H1 (cell line): Measurements from ENCODE around the gene ETV4. TPM values are rescaled to one million over a fixed set of nuclear protein-coding genes. Genes with fewer than 3 reads are reported as not detected.

Experiments
- CHD2 ChIP-seq: IDR thresholded peaks from 2 replicates; pipeline ENCODE4 v1.6.1; 2012; ENCODE audit warnings: low read length, improper control_type of control experiment
- CHD7 ChIP-seq: fragments of 300-600 bp; sonication (generic); IDR thresholded peaks from 2 replicates; pipeline ENCODE4 v1.7.1; 2012; ENCODE audit warnings: low read length, moderate library complexity, mild to moderate bottlenecking, inconsistent platforms; ENCODE audit not compliant: insufficient replicate concordance
- POU5F1 ChIP-seq: IDR thresholded peaks from 2 replicates; pipeline ENCODE4 v1.6.1; 2011; ENCODE audit warnings: low read depth, mild to moderate bottlenecking, low read length, moderate library complexity
- SIX5 ChIP-seq: IDR thresholded peaks from 2 replicates; pipeline ENCODE4 v1.6.1; 2011; ENCODE audit warnings: mild to moderate bottlenecking, low read depth, low read length
- SP4 ChIP-seq: IDR thresholded peaks from 2 replicates; pipeline ENCODE4 v1.6.1; 2012; ENCODE audit warnings: low read length, inconsistent platforms
- SUZ12 ChIP-seq: fragments of 200-600 bp; sonication (generic); IDR thresholded peaks from 2 replicates; pipeline ENCODE4 v1.6.1; 2012; ENCODE audit warnings: mild to moderate bottlenecking, inconsistent platforms, low read length, moderate library complexity, mixed read lengths
- TAF1 ChIP-seq: IDR thresholded peaks from 2 replicates; pipeline ENCODE4 v1.6.1; 2011; ENCODE audit warnings: mild to moderate bottlenecking, low read depth, low read length
- TAF7 ChIP-seq: optimal IDR thresholded peaks from 2 replicates; pipeline ENCODE3; 2011; ENCODE audit warnings: low read depth, mild to moderate bottlenecking, inconsistent platforms, low read length, moderate library complexity, borderline replicate concordance
- TCF12 ChIP-seq: IDR thresholded peaks from 2 replicates; pipeline ENCODE4 v1.6.1; 2011; ENCODE audit warnings: low read depth, mild to moderate bottlenecking, low read length
- polyA plus RNA-seq, 7 experiments: library from polyadenylated mRNA; depleted of rRNA in 3 of 7; stranded (reverse) in 5 of 7; unstranded in 2 of 7; fragments of >200 nt in 5 of 7; fragments of 200-250 nt in 2 of 7; gene quantifications; 1 replicate in 5 of 7; 2 replicates in 1 of 7; 4 replicates in 1 of 7; pipeline versions ENCODE4 v1.2.1 to v1.2.3, GENCODE V29; 2011 to 2013; ENCODE audit warnings: missing spikeins in 2 of 7, mixed read lengths in 2 of 7
- total RNA-seq: library from RNA; stranded (reverse); fragmentation: NEBNext Ultra II Directional; extraction: Animal tissue kit (Norgen Biotek cat#: 25700); gene quantifications from 2 replicates; pipeline ENCODE4 v1.2.1, GENCODE V29; 2021
- TF ChIP-seq, protein P1 (sequence below): IDR thresholded peaks from 2 replicates; pipeline ENCODE4 v1.6.1; 2012; ENCODE audit warnings: inconsistent platforms

The ETV4 gene
- total and polyA plus RNA-seq, 2 of the 8 experiments (the other 6 are each of a cell fraction or from before 2014, with no cell fraction given) = 75.2 to 143 TPM

DNA sequence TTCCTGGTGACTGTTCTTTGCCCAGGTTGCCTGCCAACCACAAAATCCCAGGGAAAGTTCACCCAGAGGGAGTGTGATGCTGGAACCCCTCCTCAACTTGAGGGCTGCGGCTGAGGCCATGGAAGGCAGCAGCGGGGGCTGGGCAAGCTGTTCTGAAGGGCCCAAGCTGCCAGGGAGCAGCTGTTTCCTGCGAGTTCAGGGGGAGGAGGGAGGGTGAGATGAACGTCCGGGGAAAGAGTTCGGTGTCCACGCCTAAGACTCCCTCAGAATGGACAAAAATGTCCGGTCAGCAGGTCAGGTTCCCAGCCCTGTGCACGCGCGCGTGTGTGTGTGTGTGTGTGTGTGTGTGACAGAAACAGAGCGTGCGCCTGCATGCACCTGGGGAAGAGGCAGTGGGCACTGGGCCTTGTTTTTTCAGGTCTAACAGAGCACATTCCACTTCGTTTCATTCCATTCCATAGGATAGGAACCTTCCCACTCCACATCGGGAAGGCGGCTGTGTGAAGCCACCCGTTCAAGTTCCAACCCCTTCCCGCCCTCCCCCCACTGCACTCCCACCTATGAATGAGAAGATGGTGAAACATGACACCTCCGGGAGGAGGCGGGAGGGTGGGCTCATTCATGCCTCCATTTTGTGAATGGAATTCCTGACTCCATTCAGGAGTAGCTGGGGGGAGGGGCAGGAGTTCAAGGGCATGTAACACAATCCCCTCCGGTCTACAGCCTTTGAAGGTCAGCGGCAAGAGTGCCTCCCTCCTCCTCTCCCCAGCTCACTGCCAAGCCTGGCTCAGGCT lies 15.7 kb downstream of the ETV4 start (continued):
- TF ChIP-seq TAF1 (0 out of 2 replicates have a peak, but pooled peaks have one; percentile 34), TCF12 (peak; percentile 76; the same call in 1 of the 2 replicates), SUZ12 (no peak), CHD2 (peak; percentile 60), POU5F1 (no peak), CHD7 (no peak), TAF7 (no peak), SP4 (no peak), SIX5 (peak; percentile 60)
- TF ChIP-seq, protein P1, sequence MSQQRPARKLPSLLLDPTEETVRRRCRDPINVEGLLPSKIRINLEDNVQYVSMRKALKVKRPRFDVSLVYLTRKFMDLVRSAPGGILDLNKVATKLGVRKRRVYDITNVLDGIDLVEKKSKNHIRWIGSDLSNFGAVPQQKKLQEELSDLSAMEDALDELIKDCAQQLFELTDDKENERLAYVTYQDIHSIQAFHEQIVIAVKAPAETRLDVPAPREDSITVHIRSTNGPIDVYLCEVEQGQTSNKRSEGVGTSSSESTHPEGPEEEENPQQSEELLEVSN = no peak; the same call in 1 of the 2 replicates
